Measurements from ENCODE around the gene TSNAXIP1.
A peak's percentile ranks its signal among the peaks of the same experiment; 100 is the strongest.

The TSNAXIP1 gene, protein sequence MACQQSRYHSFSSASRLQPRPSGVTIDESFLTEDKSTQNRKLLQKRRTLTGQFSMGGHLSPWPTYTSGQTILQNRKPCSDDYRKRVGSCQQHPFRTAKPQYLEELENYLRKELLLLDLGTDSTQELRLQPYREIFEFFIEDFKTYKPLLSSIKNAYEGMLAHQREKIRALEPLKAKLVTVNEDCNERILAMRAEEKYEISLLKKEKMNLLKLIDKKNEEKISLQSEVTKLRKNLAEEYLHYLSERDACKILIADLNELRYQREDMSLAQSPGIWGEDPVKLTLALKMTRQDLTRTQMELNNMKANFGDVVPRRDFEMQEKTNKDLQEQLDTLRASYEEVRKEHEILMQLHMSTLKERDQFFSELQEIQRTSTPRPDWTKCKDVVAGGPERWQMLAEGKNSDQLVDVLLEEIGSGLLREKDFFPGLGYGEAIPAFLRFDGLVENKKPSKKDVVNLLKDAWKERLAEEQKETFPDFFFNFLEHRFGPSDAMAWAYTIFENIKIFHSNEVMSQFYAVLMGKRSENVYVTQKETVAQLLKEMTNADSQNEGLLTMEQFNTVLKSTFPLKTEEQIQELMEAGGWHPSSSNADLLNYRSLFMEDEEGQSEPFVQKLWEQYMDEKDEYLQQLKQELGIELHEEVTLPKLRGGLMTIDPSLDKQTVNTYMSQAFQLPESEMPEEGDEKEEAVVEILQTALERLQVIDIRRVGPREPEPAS

GRCh38 chr16:67806428-67807147, at the start of gene TSNAXIP1, which contains the start of gene RANBP10:
TSNAXIP1 (plus strand) TSS chr16:67806889; CDS start chr16:67807150, 261 bp downstream.
RANBP10 (minus strand) TSS chr16:67806560; CDS start chr16:67806536, 24 bp downstream.
- no peaks in the 10 kb centered on the region for H3K36me3 ChIP-seq
- H3K27ac ChIP-seq: peak within 1 kb of the TSS; percentile 84
- TF ChIP-seq, protein P1, sequence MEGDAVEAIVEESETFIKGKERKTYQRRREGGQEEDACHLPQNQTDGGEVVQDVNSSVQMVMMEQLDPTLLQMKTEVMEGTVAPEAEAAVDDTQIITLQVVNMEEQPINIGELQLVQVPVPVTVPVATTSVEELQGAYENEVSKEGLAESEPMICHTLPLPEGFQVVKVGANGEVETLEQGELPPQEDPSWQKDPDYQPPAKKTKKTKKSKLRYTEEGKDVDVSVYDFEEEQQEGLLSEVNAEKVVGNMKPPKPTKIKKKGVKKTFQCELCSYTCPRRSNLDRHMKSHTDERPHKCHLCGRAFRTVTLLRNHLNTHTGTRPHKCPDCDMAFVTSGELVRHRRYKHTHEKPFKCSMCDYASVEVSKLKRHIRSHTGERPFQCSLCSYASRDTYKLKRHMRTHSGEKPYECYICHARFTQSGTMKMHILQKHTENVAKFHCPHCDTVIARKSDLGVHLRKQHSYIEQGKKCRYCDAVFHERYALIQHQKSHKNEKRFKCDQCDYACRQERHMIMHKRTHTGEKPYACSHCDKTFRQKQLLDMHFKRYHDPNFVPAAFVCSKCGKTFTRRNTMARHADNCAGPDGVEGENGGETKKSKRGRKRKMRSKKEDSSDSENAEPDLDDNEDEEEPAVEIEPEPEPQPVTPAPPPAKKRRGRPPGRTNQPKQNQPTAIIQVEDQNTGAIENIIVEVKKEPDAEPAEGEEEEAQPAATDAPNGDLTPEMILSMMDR (IDR thresholded peaks at IDR 0.05): peak; percentile 29
- no peaks in the 10 kb centered on the region for H3K9me3 ChIP-seq
- no peaks in the 10 kb centered on the region for H3K27me3 ChIP-seq
- H3K4me3 ChIP-seq (ENCODE audit: low read depth in 1 of 2, low read length in 1 of 2): peak within 1 kb of the TSS; percentile 80 to 99
- peaks cover 25 to 28% of the 10 kb centered on the region in 2 experiments for H3K4me1 ChIP-seq (ENCODE audit: control insufficient read depth in 1 of 2, insufficient read depth in 1 of 2, low read depth in 1 of 2, low read length in 1 of 2)

- Histone ChIP-seq H3K27me3 (no peaks in the 10 kb centered on the region), H3K4me1 (ENCODE audit: control insufficient read depth in 1 of 2, insufficient read depth in 1 of 2, low read depth in 1 of 2, low read length in 1 of 2) (peaks cover 6% of the 10 kb centered on the region in 2 experiments), H3K9me3 (no peaks in the 10 kb centered on the region), H3K36me3 (peaks cover 13% of the 10 kb centered on the region), H3K4me3 (ENCODE audit: low read depth in 1 of 2, low read length in 1 of 2) (no peak overlapping the region), H3K27ac (no peak overlapping the region)
- TF ChIP-seq, protein P1 (IDR thresholded peaks at IDR 0.05): no peak
Observed at GRCh38 chr16:67758006-67758405, 48.7 kb upstream of the TSNAXIP1 start.

- no peak overlapping the region for H3K4me3 ChIP-seq (ENCODE audit: low read depth in 1 of 2, low read length in 1 of 2)
- H3K27me3 ChIP-seq: no peaks in the 10 kb centered on the region
- H3K9me3 ChIP-seq: no peaks in the 10 kb centered on the region
- TF ChIP-seq, protein P1 (IDR thresholded peaks at IDR 0.05): no peak
- H3K4me1 ChIP-seq (ENCODE audit: control insufficient read depth in 1 of 2, insufficient read depth in 1 of 2, low read depth in 1 of 2, low read length in 1 of 2): peaks cover 6% of the 10 kb centered on the region in 2 experiments
- no peak overlapping the region for H3K27ac ChIP-seq
- H3K36me3 ChIP-seq: peaks cover 19% of the 10 kb centered on the region
Observed at GRCh38 chr16:67758966-67759365, 47.7 kb upstream of the TSNAXIP1 start.

DNA sequence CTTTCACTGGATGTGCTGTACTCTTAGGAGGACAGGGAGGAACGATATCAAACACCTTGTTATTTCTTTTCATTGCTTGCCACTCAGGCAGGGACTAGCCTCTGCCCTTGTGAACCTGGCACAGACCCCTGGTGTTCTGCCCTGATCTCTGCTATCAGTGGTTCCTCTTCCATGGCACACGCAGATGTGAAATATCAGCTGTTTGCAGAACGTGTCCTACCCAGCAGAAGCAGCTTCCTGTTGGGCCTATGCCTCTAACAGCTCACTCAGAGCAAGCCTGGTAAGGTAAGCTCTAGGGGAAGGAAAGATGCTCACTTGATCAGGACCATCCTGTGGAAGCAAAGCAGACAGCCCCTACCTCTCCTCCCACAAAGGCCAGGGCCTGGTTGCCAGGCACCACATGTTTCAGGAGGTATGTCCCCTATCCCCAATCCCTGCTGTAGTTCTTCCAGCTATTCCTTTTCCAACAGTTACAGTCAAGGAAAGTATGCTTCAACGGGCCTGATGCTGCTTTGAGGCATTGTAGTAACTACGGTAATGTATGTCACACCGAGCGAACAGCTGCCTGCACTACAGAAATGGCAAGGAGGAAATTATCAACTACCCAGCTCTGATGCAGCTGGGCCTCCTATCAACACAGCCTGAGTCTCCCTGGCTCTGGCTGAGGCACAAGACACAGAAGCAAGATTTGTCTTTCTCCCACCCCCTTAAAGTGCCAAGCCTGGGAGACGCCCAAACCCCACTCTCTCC, 46.3 kb upstream of the TSNAXIP1 start:
- Histone ChIP-seq H3K4me3 (ENCODE audit: low read depth in 1 of 2, low read length in 1 of 2) (no peak overlapping the region), H3K27ac (peak overlapping the region; percentile 54), H3K27me3 (no peaks in the 10 kb centered on the region), H3K36me3 (peaks cover 19% of the 10 kb centered on the region), H3K4me1 (ENCODE audit: control insufficient read depth in 1 of 2, insufficient read depth in 1 of 2, low read depth in 1 of 2, low read length in 1 of 2) (peaks cover 6% of the 10 kb centered on the region in 2 experiments), H3K9me3 (no peaks in the 10 kb centered on the region)
- TF ChIP-seq, protein P1 (IDR thresholded peaks at IDR 0.05): no peak

- H3K4me3 ChIP-seq (ENCODE audit: low read depth in 1 of 2, low read length in 1 of 2): no peak overlapping the region
- peaks cover 19% of the 10 kb centered on the region for H3K36me3 ChIP-seq
- H3K27ac ChIP-seq: peak overlapping the region; percentile 54
- H3K9me3 ChIP-seq: no peaks in the 10 kb centered on the region
- peaks cover 6% of the 10 kb centered on the region in 2 experiments for H3K4me1 ChIP-seq (ENCODE audit: control insufficient read depth in 1 of 2, insufficient read depth in 1 of 2, low read depth in 1 of 2, low read length in 1 of 2)
- TF ChIP-seq, protein P1 (IDR thresholded peaks at IDR 0.05): no peak
- no peaks in the 10 kb centered on the region for H3K27me3 ChIP-seq
Observed at GRCh38 chr16:67760956-67761230, 45.8 kb upstream of the TSNAXIP1 start.
